Measurements from ENCODE around the gene LAMA5. TPM values are rescaled to one million over a fixed set of nuclear protein-coding genes. Genes with fewer than 3 reads are reported as not detected.

Gene LAMA5
- total RNA-seq, 2 experiments from 2014 or later: 0.16 to 0.78 TPM

DNA sequence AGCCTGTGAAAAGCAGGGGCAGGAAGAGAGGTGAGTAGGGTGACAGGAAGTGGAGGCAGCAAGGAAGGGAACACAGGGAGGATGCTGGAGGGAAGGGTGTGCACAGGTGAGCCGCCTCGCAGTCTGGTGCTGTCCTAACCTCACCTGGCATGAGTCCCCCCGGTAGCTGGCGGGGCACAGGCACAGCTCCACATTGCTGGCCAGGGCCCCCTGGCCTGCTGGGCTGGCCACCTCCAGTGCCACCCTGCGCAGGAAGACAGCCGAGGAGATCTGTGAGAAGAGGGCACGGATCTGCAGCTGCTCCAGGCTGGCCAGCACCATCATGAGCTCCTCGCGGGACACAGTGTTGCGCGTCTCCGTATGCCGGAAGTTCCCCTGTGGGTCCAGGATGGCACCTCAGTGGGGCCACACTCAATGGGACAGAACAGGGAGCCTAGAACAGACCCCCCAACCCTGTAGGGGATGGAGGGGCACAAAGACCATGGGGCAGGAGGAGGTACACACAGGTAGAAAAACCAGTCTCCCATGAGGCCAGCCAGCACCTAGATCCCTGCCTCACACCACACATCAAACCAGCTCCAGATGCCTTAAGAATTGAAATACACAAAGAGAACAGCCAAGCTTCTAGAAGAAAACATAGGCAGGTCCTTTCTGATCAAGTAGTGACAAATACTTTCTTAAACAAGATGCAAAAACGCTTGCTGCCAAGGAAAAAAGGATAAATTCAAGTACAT is 41.8 kb downstream of the LAMA5 start:
- Histone ChIP-seq H3K9me3 (ENCODE audit: control insufficient read depth in 1 of 2, insufficient read depth in 1 of 2, low read length in 2 of 2) (peaks cover 0 to 7% of the 10 kb centered on the region in 2 experiments), H3K27ac (ENCODE audit: low read depth in 1 of 2, low read length in 2 of 2) (no peak overlapping the region), H3K4me3 (ENCODE audit: low read length) (no peak overlapping the region), H3K4me1 (ENCODE audit: insufficient read depth, low read length) (no peaks in the 10 kb centered on the region), H3K36me3 (ENCODE audit: insufficient read depth, low read length) (no peaks in the 10 kb centered on the region), H3K27me3 (ENCODE audit: control insufficient read depth in 1 of 2, insufficient read depth in 2 of 2, low read length in 2 of 2) (no peaks in the 10 kb centered on the region)
- Mint-ChIP-seq H3K27me3 (no peaks in the 10 kb centered on the region), H3K4me3 (no peak overlapping the region), H3K36me3 (ENCODE audit: low read depth) (no peaks in the 10 kb centered on the region), H3K27ac (no peak overlapping the region), H3K4me1 (ENCODE audit: low read depth) (no peaks in the 10 kb centered on the region), H3K9me3 (no peaks in the 10 kb centered on the region)
- TF ChIP-seq, protein P1, sequence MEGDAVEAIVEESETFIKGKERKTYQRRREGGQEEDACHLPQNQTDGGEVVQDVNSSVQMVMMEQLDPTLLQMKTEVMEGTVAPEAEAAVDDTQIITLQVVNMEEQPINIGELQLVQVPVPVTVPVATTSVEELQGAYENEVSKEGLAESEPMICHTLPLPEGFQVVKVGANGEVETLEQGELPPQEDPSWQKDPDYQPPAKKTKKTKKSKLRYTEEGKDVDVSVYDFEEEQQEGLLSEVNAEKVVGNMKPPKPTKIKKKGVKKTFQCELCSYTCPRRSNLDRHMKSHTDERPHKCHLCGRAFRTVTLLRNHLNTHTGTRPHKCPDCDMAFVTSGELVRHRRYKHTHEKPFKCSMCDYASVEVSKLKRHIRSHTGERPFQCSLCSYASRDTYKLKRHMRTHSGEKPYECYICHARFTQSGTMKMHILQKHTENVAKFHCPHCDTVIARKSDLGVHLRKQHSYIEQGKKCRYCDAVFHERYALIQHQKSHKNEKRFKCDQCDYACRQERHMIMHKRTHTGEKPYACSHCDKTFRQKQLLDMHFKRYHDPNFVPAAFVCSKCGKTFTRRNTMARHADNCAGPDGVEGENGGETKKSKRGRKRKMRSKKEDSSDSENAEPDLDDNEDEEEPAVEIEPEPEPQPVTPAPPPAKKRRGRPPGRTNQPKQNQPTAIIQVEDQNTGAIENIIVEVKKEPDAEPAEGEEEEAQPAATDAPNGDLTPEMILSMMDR (IDR thresholded peaks at IDR 0.05): no peak
- CTCF ChIA-PET: no interaction called here
- DNase-seq: no peak
- POLR2A ChIA-PET: no interaction called here
- intact Hi-C loops (cut with DNase I, micrococcal nuclease): no loop called here
- no peak for ATAC-seq (ENCODE audit: poor library complexity)

DNA sequence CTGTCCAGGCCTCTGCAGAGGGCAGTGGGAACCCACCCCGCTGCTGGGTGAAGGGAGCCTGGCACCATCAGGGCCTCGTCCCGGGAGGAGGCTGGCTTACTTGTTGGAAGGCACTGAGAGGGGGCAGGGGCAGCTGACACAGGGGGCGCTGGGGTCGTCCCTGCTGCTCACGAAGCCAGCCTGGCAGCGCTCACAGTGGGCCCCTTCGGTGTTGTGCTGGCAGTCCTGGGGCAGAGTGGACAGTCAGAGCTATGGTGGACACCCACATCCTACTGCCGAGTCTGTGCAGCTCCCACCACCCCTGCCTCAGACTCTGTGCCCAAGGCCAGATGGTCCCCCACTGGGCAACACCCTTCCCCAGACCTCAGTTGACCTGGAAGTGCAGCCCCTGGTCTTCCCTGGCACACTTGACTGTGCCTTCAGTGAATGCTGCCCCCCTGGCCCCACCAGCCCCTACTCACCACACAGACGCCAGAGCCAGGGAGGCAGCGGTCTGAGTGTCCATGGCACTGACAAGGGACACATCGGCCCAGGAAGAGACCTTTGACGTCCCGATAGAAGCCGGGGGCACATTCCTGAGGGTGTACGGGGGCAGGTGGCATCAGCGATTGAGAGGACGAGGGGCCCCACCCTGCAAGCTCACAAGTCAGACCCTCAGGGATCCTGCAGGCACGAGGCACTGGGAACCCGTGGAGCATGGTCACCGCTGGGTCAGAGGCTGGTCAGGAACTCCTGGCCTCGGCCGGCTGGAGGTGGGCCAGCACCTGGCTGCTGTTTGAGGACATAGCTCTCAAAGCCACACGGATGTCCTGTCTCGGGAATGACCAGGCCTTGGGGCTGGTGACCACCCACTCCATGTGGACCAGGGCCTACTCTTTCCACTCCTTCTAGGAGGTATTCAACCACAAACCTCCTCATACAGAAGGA is 42.9 kb downstream of the LAMA5 start:
- H3K9me3 Mint-ChIP-seq: no peaks in the 10 kb centered on the region
- intact Hi-C loops (cut with DNase I, micrococcal nuclease): no loop called here
- Histone ChIP-seq H3K9me3 (ENCODE audit: control insufficient read depth in 1 of 2, insufficient read depth in 1 of 2, low read length in 2 of 2) (peaks cover 0 to 7% of the 10 kb centered on the region in 2 experiments), H3K4me1 (ENCODE audit: insufficient read depth, low read length) (no peaks in the 10 kb centered on the region), H3K27ac (ENCODE audit: low read depth in 1 of 2, low read length in 2 of 2) (no peak overlapping the region), H3K27me3 (ENCODE audit: control insufficient read depth in 1 of 2, insufficient read depth in 2 of 2, low read length in 2 of 2) (no peaks in the 10 kb centered on the region), H3K4me3 (ENCODE audit: low read length) (no peak overlapping the region), H3K36me3 (ENCODE audit: insufficient read depth, low read length) (no peaks in the 10 kb centered on the region)
- ATAC-seq (ENCODE audit: poor library complexity) (no peak), DNase-seq (no peak)
- no peaks in the 10 kb centered on the region for H3K36me3 Mint-ChIP-seq (ENCODE audit: low read depth)
- POLR2A ChIA-PET: no interaction called here
- H3K4me3 Mint-ChIP-seq: no peak overlapping the region
- H3K27ac Mint-ChIP-seq: no peak overlapping the region
- H3K4me1 Mint-ChIP-seq (ENCODE audit: low read depth): no peaks in the 10 kb centered on the region
- TF ChIP-seq, protein P1 (IDR thresholded peaks at IDR 0.05): no peak
- no peaks in the 10 kb centered on the region for H3K27me3 Mint-ChIP-seq
- CTCF ChIA-PET: no interaction called here

DNA sequence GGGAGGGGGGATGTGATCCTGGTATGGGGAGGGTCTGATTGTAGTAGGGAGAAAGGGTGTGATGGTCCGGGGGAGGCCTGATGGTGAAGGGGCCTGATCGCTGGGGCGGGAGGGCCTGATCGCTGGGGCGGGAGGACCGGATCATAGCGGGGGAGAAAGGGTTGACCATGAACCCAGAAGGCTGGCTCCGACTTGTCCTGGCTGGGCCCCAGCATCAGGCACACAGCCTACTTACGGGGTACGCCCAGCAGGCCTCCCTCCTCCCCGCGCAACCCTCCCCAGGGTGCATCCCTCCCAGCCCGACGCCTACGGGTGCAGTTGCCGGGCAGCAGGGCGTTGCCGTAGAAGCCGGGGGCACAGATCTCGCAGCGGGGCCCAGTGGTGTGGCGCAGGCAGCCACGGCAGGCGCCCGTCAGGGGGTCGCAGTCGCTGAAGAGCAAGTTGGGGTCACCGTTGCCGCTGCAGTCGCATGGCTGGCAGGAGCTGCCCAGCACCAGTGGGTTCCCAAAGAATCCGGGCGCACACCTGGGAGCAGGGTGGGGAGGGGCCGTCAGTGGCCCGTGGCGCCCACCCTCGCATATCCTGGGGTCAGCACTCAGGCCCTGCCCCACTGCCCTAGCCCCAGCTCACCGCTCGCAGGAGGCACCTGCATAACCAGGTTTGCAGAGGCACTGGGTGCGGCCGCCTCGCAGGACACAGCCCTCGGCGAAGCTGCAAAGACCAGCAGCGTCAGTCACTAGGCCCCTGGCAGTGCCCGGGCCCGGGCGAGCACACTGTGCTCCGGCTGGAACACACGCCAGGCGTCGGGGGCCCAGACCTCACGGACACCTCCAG is 43.7 kb downstream of the LAMA5 start:
- POLR2A ChIA-PET: no interaction called here
- no peak overlapping the region for H3K27ac ChIP-seq (ENCODE audit: low read depth in 1 of 2, low read length in 2 of 2)
- CTCF ChIA-PET: no interaction called here
- intact Hi-C loops (cut with DNase I, micrococcal nuclease): no loop called here
- no peak overlapping the region for H3K27ac Mint-ChIP-seq
- no peak overlapping the region for H3K4me3 Mint-ChIP-seq
- no peaks in the 10 kb centered on the region for H3K9me3 Mint-ChIP-seq
- peaks cover 0 to 14% of the 10 kb centered on the region in 2 experiments for H3K9me3 ChIP-seq (ENCODE audit: control insufficient read depth in 1 of 2, insufficient read depth in 1 of 2, low read length in 2 of 2)
- no peaks in the 10 kb centered on the region for H3K4me1 ChIP-seq (ENCODE audit: insufficient read depth, low read length)
- no peaks in the 10 kb centered on the region for H3K36me3 ChIP-seq (ENCODE audit: insufficient read depth, low read length)
- H3K27me3 Mint-ChIP-seq: no peaks in the 10 kb centered on the region
- ATAC-seq (ENCODE audit: poor library complexity): no peak
- H3K4me3 ChIP-seq (ENCODE audit: low read length): no peak overlapping the region
- H3K27me3 ChIP-seq (ENCODE audit: control insufficient read depth in 1 of 2, insufficient read depth in 2 of 2, low read length in 2 of 2): no peaks in the 10 kb centered on the region
- TF ChIP-seq, protein P1 (IDR thresholded peaks at IDR 0.05): no peak
- H3K4me1 Mint-ChIP-seq (ENCODE audit: low read depth): no peaks in the 10 kb centered on the region
- no peaks in the 10 kb centered on the region for H3K36me3 Mint-ChIP-seq (ENCODE audit: low read depth)
- no peak for DNase-seq
